GM04504 (cell line): ENCODE measurements around the gene CD274.
A peak's percentile ranks its signal among the peaks of the same experiment; 100 is the strongest.
"Not testable (repeated sequence)": the region's sequence is repeated elsewhere in the genome, so short reads cannot be mapped to it uniquely, and the experiment has no call there.

ENCODE experiments used
- DNase-seq: peaks from one replicate; pipeline ENCODE4 v3.0.0-alpha.2; 2012; ENCODE audit warnings: low read depth

The CD274 gene

DNA sequence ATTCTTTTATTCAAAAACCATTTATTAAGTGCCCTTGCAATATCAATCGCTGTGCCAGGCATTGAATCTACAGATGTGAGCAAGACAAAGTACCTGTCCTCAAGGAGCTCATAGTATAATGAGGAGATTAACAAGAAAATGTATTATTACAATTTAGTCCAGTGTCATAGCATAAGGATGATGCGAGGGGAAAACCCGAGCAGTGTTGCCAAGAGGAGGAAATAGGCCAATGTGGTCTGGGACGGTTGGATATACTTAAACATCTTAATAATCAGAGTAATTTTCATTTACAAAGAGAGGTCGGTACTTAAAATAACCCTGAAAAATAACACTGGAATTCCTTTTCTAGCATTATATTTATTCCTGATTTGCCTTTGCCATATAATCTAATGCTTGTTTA lies 18.5 kb downstream of the CD274 start:
- no peak for DNase-seq

DNA sequence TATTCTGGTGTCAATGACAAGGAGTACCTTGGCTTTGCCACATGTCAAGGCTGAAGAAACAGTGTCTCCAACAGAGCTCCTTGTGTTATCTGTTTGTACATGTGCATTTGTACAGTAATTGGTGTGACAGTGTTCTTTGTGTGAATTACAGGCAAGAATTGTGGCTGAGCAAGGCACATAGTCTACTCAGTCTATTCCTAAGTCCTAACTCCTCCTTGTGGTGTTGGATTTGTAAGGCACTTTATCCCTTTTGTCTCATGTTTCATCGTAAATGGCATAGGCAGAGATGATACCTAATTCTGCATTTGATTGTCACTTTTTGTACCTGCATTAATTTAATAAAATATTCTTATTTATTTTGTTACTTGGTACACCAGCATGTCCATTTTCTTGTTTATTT lies 19.8 kb downstream of the CD274 start:
- DNase-seq, result no peak

DNA sequence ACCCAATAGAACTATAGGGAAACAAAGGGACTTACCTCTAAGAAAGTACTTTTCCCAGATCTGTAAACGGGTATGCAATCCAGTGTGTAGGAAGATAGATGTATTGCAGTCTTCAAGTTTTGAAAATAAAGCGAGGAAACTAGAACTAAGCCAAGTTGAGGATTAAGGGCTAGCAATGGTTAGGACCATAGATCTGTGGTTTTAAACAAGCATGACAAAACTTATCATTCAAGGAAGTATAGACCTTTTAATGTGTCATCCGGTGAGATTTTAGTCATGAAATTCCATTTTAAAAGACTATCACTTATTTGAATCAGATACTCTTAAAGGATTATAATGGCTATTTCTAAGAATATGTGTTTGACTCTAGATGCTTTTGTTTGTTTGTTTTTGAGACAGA lies 20.5 kb downstream of the CD274 start:
- DNase-seq, result no peak

DNA sequence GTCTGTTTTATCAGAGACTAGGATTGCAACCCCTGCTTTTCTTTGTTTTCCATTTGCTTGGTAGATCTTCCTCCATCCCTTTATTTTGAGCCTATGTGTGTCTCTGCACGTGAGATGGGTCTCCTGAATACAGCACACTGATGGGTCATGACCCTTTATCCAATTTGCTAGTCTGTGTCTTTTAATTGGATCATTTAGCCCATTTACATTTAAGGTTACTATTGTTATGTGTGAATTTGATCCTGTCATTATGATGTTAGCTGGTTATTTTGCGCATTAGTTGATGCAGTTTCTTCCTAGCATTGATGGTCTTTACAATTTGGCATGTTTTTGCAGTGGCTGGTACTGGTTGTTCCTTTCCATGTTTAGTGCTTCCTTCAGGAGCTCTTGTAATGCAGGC lies 25.3 kb downstream of the CD274 start:
- not testable (repeated sequence) for DNase-seq

GRCh38 chr9:5478206-5478605 lies 27.9 kb downstream of the CD274 start:
- DNase-seq, result no peak

- no peak for DNase-seq
These were observed 29.8 kb downstream of the CD274 start for GRCh38 chr9:5479994-5480694.

DNA sequence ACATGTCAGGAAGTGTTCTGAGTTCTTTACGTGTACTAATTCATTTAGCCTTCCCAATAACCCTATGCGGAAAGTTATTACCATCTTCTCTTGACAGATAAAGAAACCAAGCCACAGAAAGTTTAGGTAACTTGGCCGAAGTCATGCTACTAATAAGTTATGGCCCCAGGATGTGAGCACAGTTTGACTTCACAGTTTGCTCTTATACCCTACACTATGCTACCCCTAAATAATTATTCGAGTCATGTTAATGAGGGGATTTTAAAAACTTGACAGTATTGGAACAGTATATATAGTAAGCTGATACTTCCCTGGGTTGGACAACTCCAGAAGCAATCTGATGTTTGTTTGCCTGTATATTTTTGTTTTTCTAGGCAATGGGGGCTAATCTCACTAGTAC lies 30.6 kb downstream of the CD274 start:
- no peak for DNase-seq

- no peak for DNase-seq
These were observed 31.1 kb downstream of the CD274 start for GRCh38 chr9:5481322-5482040.

GRCh38 chr9:5482194-5482593 lies 31.9 kb downstream of the CD274 start:
- no peak for DNase-seq

DNA sequence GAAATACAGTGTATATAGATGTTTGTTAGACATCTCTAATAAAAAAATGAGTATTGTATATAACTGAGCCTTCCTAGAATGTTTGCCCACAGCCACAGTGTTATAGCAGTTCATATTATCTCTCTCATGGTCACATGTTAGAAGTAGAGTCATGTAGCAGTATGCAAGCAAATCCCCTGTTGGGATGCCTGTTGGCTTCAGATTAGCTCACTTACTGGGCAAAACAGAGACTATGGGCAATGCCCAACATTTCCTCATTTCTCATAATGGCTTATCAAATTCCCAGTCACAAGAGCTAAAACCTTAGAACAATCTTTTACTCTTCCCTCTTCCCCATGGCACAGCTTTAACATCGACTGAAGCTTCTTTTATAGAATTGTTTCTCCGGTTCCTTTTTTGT lies 33.0 kb downstream of the CD274 start:
- DNase-seq, result no peak

DNA sequence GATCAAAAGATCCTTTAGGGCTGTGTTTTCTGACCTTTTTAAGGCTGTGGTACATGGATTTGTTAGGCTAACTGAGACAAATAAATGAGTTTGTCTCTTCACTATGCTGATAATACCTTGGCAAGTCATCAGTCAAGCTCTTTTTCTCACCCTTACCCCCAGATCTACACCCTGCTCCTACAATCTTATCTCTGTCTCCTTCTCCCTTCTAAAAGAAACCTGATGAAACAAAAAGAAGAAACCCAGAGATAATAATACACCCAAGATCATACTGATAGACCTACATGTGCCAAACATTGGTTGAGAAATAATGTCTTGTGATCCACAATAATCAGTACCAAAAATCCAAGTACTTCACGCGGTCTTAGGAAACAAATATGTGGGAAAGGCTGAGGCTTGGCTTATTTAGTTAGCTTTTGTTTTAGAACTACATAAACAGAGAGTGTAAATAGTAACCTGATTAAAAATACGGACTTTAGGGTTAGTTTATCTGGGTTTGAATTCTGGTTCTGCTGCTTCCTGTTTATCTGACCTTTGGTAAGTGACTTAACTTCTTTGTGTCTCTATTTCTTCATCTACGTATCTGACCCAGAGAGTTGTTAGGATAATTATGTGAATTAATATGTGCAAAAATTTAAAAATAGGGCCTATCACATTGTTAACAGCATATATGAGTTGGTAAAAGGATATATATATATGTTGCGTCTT lies 35.2 kb downstream of the CD274 start:
- DNase-seq, result no peak

DNA sequence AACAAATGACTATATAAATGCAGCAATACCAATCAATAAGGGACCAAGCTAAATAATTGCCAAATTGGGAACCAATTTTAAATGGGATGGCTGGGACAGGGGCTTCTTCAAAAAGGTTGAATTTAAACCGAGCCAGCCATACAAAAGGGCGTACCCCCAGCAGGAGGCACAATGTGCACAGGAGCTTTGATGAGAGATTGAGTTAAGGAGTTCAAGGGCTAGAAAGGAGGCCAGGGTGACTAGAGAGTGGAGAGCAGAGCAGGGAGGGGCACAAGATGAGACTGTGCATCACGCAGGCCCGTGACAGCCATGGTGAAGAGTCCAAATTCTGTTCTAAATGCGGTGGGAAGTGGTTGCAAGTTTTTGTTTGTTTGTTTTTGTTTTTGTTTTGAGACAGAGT lies 36.6 kb downstream of the CD274 start:
- DNase-seq, result no peak

DNA sequence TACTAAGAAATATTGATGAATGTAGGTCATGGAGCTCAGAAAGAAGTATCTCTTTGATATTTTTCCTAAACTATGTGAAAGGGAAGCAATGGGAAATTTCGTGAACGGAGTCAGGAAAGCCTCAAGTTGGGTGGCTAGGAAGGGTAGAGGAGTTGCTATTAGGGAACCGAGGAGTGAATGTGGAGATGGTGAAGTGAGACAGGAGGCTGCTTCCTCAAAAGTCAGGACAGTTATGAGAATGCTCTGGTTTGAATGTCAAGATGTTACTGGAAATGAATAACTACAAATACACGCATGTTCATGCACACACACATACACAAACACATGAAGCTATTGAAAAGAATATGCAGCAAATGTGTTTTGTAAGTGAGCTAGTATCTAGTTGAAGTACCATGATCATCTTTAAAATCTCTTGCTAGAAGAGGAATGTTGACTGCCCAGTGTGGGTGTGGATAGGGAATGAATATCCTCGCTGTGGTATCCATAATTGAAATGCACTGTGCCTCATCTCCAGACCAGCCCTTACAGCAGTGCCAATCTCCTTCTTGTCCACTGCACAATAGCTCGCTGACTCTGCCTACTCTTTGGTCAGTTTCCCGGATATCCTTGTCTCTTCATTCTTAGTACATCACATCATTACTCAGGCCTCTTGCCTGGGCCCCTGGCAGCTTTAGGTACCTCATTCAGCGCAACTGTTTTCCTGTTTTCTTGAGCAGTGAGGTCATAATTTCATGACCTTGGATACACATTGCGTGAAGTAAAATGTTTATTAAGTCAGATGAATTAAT lies 38.1 kb downstream of the CD274 start:
- no peak for DNase-seq

GRCh38 chr9:5489630-5490490 lies 39.5 kb downstream of the CD274 start:
- DNase-seq, result no peak

DNA sequence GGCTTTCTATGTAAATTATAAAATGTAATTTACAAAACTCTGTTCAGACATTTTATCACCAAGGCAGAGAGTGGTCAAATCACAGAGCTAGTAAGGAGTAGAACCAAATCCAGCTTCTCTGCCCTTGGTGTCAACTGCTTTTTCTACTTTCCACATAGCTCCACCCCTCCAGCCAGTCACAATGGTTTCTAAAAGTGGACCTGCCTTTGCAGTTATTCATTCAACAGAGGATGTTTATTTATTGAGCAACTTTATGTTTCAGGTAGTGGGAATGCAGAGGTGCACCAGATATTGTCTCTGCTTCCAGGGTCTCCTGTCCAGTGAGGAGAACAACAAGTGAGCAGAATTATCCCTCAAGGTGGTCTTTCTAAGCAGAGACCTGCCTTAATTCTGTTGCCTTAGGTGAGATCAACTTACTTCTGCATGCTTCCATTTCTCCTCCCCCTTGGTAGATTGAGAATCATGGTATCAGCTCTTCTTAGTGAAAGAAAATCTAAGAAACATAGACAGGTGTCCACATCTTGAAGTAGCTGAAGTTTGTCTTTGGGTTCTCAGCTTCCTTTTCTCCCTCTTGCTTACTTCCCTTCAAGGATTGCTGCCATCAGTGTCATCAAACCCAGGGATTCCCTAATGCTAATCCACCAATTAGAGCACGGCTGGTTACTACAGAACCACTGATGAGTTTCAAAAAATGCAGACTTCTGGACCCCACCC lies 42.8 kb downstream of the CD274 start:
- DNase-seq, result no peak

GRCh38 chr9:5493679-5494511 lies 43.6 kb downstream of the CD274 start:
- DNase-seq, result peak; percentile 63

GRCh38 chr9:5494765-5495164 lies 44.4 kb downstream of the CD274 start:
- not testable (repeated sequence) for DNase-seq

DNA sequence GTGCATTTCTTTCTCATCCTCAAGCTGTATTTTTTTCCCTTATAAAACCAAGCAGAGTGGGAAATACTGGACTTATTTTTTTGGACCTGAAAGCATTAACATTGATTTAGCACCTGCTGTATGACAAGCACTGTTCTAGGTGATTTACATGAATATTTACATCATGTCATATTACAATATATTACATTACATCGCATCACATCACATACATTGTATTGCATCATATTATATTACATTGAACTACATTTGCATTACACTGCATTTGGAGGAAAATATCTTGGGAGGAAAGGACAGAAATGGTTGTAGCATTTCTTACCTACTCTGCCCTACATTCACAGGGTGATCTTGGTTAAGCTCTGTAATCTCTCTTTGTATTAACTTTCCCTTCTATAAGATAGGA lies 48.8 kb downstream of the CD274 start:
- no peak for DNase-seq

GRCh38 chr9:5499889-5500398 lies 49.6 kb downstream of the CD274 start:
- no peak for DNase-seq
